ENCODE results near the gene NXN. TPM values are rescaled to one million over a fixed set of nuclear protein-coding genes. Genes with fewer than 3 reads are reported as not detected.

The NXN gene
- total RNA-seq, 1 experiment from 2014 or later, result not detected

- DNase-seq, result no peak
- Histone ChIP-seq H3K4me2 (ENCODE audit: low read depth, low read length, poor library complexity, severe bottlenecking) (no peak overlapping the region), H3K79me2 (ENCODE audit: low read length) (no peaks in the 10 kb centered on the region)
Observed at GRCh38 chr17:851924-852323, 127.7 kb downstream of the NXN start.

GRCh38 chr17:850851-851763 lies 128.5 kb downstream of the NXN start:
- Histone ChIP-seq H3K79me2 (ENCODE audit: low read length) (no peaks in the 10 kb centered on the region), H3K9me3 (ENCODE audit: low read length) (no peaks in the 10 kb centered on the region), H3K9me2 (replicated peaks; ENCODE audit: insufficient read depth, low read length) (no peaks in the 10 kb centered on the region), H3K4me1 (ENCODE audit: low read length) (no peaks in the 10 kb centered on the region), H3K27me3 (ENCODE audit: low read length) (no peaks in the 10 kb centered on the region), H2AFZ (ENCODE audit: low read length) (no peak overlapping the region), H3K4me3 (ENCODE audit: low read length) (no peak overlapping the region), H3K9ac (ENCODE audit: low read length) (no peak overlapping the region), H4K20me1 (ENCODE audit: insufficient read depth, low read depth, low read length) (no peaks in the 10 kb centered on the region), H3K36me3 (ENCODE audit: insufficient read depth, low read length) (no peaks in the 10 kb centered on the region), H3K27ac (ENCODE audit: low read length) (no peak overlapping the region), H3K4me2 (ENCODE audit: low read depth, low read length, poor library complexity, severe bottlenecking) (no peak overlapping the region)
- no peak for DNase-seq

More at GRCh38 chr17:851924-852323, 127.7 kb downstream of the NXN start:
- Histone ChIP-seq H3K36me3 (ENCODE audit: insufficient read depth, low read length) (no peaks in the 10 kb centered on the region), H3K9me2 (replicated peaks; ENCODE audit: insufficient read depth, low read length) (no peaks in the 10 kb centered on the region), H3K4me1 (ENCODE audit: low read length) (no peaks in the 10 kb centered on the region), H3K9ac (ENCODE audit: low read length) (no peak overlapping the region), H3K9me3 (ENCODE audit: low read length) (no peaks in the 10 kb centered on the region), H3K27ac (ENCODE audit: low read length) (no peak overlapping the region), H2AFZ (ENCODE audit: low read length) (no peak overlapping the region), H3K27me3 (ENCODE audit: low read length) (no peaks in the 10 kb centered on the region), H3K4me3 (ENCODE audit: low read length) (no peak overlapping the region), H4K20me1 (ENCODE audit: insufficient read depth, low read depth, low read length) (no peaks in the 10 kb centered on the region)

DNA sequence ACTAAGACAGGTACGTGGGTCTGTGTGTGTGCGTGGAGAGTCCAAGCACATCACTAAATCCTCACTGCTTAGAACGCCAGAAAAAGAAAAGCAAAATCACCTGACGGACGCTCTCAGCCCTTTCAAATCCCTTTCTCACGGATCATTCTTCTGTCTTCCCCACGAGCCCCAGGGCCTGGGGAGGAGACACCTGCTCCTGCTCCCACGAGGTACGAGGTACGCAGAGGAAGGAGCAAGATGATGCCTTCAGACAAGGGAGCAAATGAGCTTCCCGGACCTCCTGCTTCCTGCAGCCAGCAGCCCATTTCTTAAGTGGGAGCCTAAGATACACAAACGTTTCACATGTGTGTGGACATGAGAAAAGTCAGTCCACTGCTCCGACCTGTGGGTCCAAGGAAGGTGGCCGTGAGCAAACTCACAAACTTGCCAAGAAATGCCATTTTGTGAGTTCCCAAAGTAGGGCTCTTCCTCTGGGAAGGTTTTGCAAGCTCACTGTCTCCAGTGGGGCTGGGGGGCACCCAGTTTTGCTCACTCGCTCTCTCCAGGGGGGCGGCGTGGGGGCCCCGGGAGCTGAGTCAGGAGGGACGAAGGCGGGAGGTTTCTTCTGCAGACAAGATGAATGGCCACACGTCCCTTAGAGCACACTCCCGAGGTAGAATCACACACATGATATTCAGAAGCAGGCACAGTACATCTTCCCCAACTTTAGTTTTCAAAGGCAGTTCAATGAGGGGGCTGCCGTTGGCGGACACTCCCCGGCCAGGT lies 129.3 kb downstream of the NXN start:
- no peaks in the 10 kb centered on the region for H3K79me2 ChIP-seq (ENCODE audit: low read length)
- no peaks in the 10 kb centered on the region for H3K9me3 ChIP-seq (ENCODE audit: low read length)
- H2AFZ ChIP-seq (ENCODE audit: low read length), result no peak overlapping the region
- DNase-seq, result no peak
- H3K36me3 ChIP-seq (ENCODE audit: insufficient read depth, low read length), result no peaks in the 10 kb centered on the region
- H3K27me3 ChIP-seq (ENCODE audit: low read length), result no peaks in the 10 kb centered on the region
- no peak overlapping the region for H3K4me2 ChIP-seq (ENCODE audit: low read depth, low read length, poor library complexity, severe bottlenecking)
- no peak overlapping the region for H3K4me3 ChIP-seq (ENCODE audit: low read length)
- H3K4me1 ChIP-seq (ENCODE audit: low read length), result no peaks in the 10 kb centered on the region
- no peak overlapping the region for H3K9ac ChIP-seq (ENCODE audit: low read length)
- no peaks in the 10 kb centered on the region for H3K9me2 ChIP-seq (replicated peaks; ENCODE audit: insufficient read depth, low read length)
- H4K20me1 ChIP-seq (ENCODE audit: insufficient read depth, low read depth, low read length), result no peaks in the 10 kb centered on the region
- H3K27ac ChIP-seq (ENCODE audit: low read length), result no peak overlapping the region

- Histone ChIP-seq H3K36me3 (ENCODE audit: insufficient read depth, low read length) (no peaks in the 10 kb centered on the region), H3K4me2 (ENCODE audit: low read depth, low read length, poor library complexity, severe bottlenecking) (no peak overlapping the region), H3K27me3 (ENCODE audit: low read length) (no peaks in the 10 kb centered on the region), H3K27ac (ENCODE audit: low read length) (no peak overlapping the region), H4K20me1 (ENCODE audit: insufficient read depth, low read depth, low read length) (no peaks in the 10 kb centered on the region), H2AFZ (ENCODE audit: low read length) (no peak overlapping the region), H3K9me2 (replicated peaks; ENCODE audit: insufficient read depth, low read length) (no peaks in the 10 kb centered on the region), H3K9ac (ENCODE audit: low read length) (no peak overlapping the region), H3K4me3 (ENCODE audit: low read length) (no peak overlapping the region), H3K4me1 (ENCODE audit: low read length) (no peaks in the 10 kb centered on the region), H3K9me3 (ENCODE audit: low read length) (no peaks in the 10 kb centered on the region), H3K79me2 (ENCODE audit: low read length) (no peaks in the 10 kb centered on the region)
- no peak for DNase-seq
Observed at GRCh38 chr17:848402-848801, 131.2 kb downstream of the NXN start.

DNA sequence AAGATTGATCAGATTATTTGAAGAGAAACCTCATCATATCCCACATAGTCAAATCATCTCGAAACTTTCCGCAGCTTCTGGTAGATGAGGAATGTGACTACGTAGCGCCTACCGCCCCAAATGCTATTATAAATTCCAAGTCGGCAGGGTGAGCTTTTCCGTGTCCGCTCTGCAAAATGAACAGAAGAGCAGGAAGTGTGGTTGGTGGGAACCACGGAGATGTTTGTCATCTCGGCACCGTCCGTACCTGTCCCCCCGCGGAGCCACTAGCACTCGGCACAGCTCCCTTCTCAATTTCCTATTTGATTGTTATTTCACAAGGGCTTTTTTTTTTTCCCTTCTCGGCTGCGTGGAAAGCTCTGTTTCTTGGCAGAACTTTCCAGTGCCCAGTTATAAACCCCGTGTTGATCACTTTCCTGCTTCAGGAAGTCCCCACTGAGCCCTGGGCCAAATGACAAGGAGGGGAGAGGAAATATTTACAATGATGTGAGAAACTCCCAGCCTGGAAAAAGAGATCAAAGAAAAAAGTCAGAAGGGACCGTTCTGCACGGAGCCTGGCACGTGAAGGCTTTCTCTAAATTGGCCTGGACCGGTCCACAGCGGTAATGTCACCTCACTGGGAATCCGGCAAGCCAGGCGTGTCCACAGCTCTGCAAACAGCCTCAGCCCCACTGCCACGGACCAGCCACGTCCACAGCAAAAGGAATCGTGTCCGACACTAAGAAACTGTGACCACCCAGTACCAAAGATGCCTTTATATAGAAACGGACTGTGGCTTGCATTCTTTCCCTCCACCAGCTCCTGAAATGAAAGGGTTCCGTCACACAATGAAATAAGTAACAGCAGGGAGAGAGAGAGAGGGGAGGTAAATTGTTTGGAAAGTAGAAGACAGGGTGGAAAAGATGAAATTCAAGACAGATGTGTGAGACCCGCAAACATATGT lies 132.4 kb downstream of the NXN start:
- H2AFZ ChIP-seq (ENCODE audit: low read length), result no peak overlapping the region
- no peak overlapping the region for H3K4me3 ChIP-seq (ENCODE audit: low read length)
- no peaks in the 10 kb centered on the region for H4K20me1 ChIP-seq (ENCODE audit: insufficient read depth, low read depth, low read length)
- H3K27ac ChIP-seq (ENCODE audit: low read length), result no peak overlapping the region
- no peaks in the 10 kb centered on the region for H3K9me3 ChIP-seq (ENCODE audit: low read length)
- no peaks in the 10 kb centered on the region for H3K9me2 ChIP-seq (replicated peaks; ENCODE audit: insufficient read depth, low read length)
- H3K27me3 ChIP-seq (ENCODE audit: low read length), result no peaks in the 10 kb centered on the region
- no peak overlapping the region for H3K9ac ChIP-seq (ENCODE audit: low read length)
- H3K4me1 ChIP-seq (ENCODE audit: low read length), result no peaks in the 10 kb centered on the region
- H3K4me2 ChIP-seq (ENCODE audit: low read depth, low read length, poor library complexity, severe bottlenecking), result no peak overlapping the region
- H3K79me2 ChIP-seq (ENCODE audit: low read length), result no peaks in the 10 kb centered on the region
- H3K36me3 ChIP-seq (ENCODE audit: insufficient read depth, low read length), result no peaks in the 10 kb centered on the region
- no peak for DNase-seq

- no peak overlapping the region for H3K4me2 ChIP-seq (ENCODE audit: low read depth, low read length, poor library complexity, severe bottlenecking)
- H3K9ac ChIP-seq (ENCODE audit: low read length), result no peak overlapping the region
- no peaks in the 10 kb centered on the region for H3K36me3 ChIP-seq (ENCODE audit: insufficient read depth, low read length)
- DNase-seq, result no peak
- no peaks in the 10 kb centered on the region for H3K9me2 ChIP-seq (replicated peaks; ENCODE audit: insufficient read depth, low read length)
- H3K27me3 ChIP-seq (ENCODE audit: low read length), result no peaks in the 10 kb centered on the region
- H3K4me3 ChIP-seq (ENCODE audit: low read length), result no peak overlapping the region
- no peak overlapping the region for H2AFZ ChIP-seq (ENCODE audit: low read length)
- H3K27ac ChIP-seq (ENCODE audit: low read length), result no peak overlapping the region
- H4K20me1 ChIP-seq (ENCODE audit: insufficient read depth, low read depth, low read length), result no peaks in the 10 kb centered on the region
- no peaks in the 10 kb centered on the region for H3K9me3 ChIP-seq (ENCODE audit: low read length)
- no peaks in the 10 kb centered on the region for H3K79me2 ChIP-seq (ENCODE audit: low read length)
- H3K4me1 ChIP-seq (ENCODE audit: low read length), result no peaks in the 10 kb centered on the region
Observed at GRCh38 chr17:841313-841712, 138.3 kb downstream of the NXN start.

GRCh38 chr17:838486-838885 lies 141.1 kb downstream of the NXN start:
- H3K9me2 ChIP-seq (replicated peaks; ENCODE audit: insufficient read depth, low read length), result no peaks in the 10 kb centered on the region
- no peak overlapping the region for H3K4me3 ChIP-seq (ENCODE audit: low read length)
- no peak overlapping the region for H3K9ac ChIP-seq (ENCODE audit: low read length)
- H3K79me2 ChIP-seq (ENCODE audit: low read length), result no peaks in the 10 kb centered on the region
- H3K4me2 ChIP-seq (ENCODE audit: low read depth, low read length, poor library complexity, severe bottlenecking), result no peak overlapping the region
- H3K36me3 ChIP-seq (ENCODE audit: insufficient read depth, low read length), result no peaks in the 10 kb centered on the region
- H4K20me1 ChIP-seq (ENCODE audit: insufficient read depth, low read depth, low read length), result no peaks in the 10 kb centered on the region
- H3K27ac ChIP-seq (ENCODE audit: low read length), result no peak overlapping the region
- H3K4me1 ChIP-seq (ENCODE audit: low read length), result no peaks in the 10 kb centered on the region
- H3K27me3 ChIP-seq (ENCODE audit: low read length), result no peaks in the 10 kb centered on the region
- no peaks in the 10 kb centered on the region for H3K9me3 ChIP-seq (ENCODE audit: low read length)
- no peak for DNase-seq
- no peak overlapping the region for H2AFZ ChIP-seq (ENCODE audit: low read length)
